ENCODE data around the gene CLTA. TPM values are rescaled to one million over a fixed set of nuclear protein-coding genes. Genes with fewer than 3 reads are reported as not detected.

The CLTA gene, protein sequence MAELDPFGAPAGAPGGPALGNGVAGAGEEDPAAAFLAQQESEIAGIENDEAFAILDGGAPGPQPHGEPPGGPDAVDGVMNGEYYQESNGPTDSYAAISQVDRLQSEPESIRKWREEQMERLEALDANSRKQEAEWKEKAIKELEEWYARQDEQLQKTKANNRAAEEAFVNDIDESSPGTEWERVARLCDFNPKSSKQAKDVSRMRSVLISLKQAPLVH
- 256 and 269 TPM in 2 replicates for total RNA-seq (2022)
- Bru-seq, nascent RNA = percentile 95 among the genes with signal in this experiment
- BruChase-seq, experiment 1, labeled RNA remaining after a 2-hour chase = percentile 91 among the genes with signal in this experiment
- BruChase-seq, experiment 2, labeled RNA remaining after a 6-hour chase = percentile 94 among the genes with signal in this experiment
- long read RNA-seq, transcript CLTA-202 (5 exons, 1,073 nt) = major isoform, 323 of 355 reads
- long read RNA-seq, partial matches to known transcripts = 3 of 355 reads
- long read RNA-seq, other reads (novel, unspliced or antisense) = 23 of 355 reads

DNA sequence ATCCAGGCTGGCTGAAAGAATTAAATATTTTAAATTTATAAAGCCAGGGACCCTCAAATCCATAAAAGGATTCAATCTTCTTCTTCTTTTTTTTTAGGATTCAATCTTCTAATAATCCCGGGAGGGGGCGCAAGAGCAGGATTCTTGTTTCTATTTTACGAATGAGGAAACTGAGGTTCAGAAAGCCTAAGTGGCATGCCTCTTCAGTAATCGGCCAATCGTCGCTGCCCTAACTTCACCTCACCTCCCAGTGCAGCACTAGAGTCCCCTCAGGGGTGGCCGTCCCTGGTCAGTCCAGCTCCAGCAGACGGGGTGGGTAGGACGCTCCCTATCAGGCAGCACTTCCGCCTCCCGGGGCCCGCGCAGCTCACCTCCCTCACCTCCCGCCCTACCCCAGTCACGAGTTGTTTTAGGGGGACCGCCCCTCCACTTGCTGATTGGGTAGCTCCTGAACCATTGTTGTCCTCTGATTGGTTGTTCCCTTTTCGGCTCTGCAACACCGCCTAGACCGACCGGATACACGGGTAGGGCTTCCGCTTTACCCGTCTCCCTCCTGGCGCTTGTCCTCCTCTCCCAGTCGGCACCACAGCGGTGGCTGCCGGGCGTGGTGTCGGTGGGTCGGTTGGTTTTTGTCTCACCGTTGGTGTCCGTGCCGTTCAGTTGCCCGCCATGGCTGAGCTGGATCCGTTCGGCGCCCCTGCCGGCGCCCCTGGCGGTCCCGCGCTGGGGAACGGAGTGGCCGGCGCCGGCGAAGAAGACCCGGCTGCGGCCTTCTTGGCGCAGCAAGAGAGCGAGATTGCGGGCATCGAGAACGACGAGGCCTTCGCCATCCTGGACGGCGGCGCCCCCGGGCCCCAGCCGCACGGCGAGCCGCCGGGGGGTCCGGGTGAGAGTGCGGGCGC lies at the start of gene CLTA:
Gene CLTA, plus strand, starts transcription at position 534 of the 902 bp plus-strand sequence. Its CDS starts 136 bp downstream, at position 670.
- Histone ChIP-seq H3K36me3 (ENCODE audit: control insufficient read depth, insufficient read depth, low read length) (no peaks in the 10 kb centered on the region; the same call in 1 of the 2 replicates), H3K4me1 (peaks cover 7% of the 10 kb centered on the region; the same call in 1 of the 2 replicates), H3K27me3 (replicated peaks; ENCODE audit: control insufficient read depth, insufficient read depth, low read length) (no peaks in the 10 kb centered on the region), H3K4me3 (ENCODE audit: low read depth, low read length) (peak within 1 kb of the TSS; percentile 82), H3K9me3 (no peaks in the 10 kb centered on the region)
- Mint-ChIP-seq H3K4me3 (ENCODE audit: unreplicated experiment) (peak within 1 kb of the TSS; percentile 95), H3K9me3 (ENCODE audit: unreplicated experiment) (no peaks in the 10 kb centered on the region), H3K27me3 (ENCODE audit: insufficient read depth, unreplicated experiment) (no peaks in the 10 kb centered on the region), H3K27ac (ENCODE audit: unreplicated experiment) (peak within 1 kb of the TSS; percentile 81), H3K4me1 (ENCODE audit: low read depth, unreplicated experiment) (peaks cover 38% of the 10 kb centered on the region), H3K36me3 (ENCODE audit: insufficient read depth, unreplicated experiment) (peaks cover 45% of the 10 kb centered on the region)
- intact Hi-C loops (cut with micrococcal nuclease; ENCODE audit: unreplicated experiment) = loop anchor here (1.0 kb wide), 1 partner anchor 130 kb away; no protein-coding TSS in a partner anchor
- POLR2A ChIA-PET = interaction anchor here (0.5 to 2.6 kb wide), 21 partner anchors 8 to 1555 kb away, joined by 3 to 19 read pairs (median 3); partner anchors contain the start of genes CCDC107, RECK and RMRP
- CTCF ChIA-PET = interaction anchor here (0.6 to 2.3 kb wide), 15 partner anchors 14 to 1119 kb away, joined by 3 to 13 read pairs (median 3); partner anchors contain the start of gene RNF38
- peak; percentile 98 to 99 for DNase-seq
- no TSS peak for BruUV-seq (replicated peaks)
- TF ChIP-seq, protein P1, sequence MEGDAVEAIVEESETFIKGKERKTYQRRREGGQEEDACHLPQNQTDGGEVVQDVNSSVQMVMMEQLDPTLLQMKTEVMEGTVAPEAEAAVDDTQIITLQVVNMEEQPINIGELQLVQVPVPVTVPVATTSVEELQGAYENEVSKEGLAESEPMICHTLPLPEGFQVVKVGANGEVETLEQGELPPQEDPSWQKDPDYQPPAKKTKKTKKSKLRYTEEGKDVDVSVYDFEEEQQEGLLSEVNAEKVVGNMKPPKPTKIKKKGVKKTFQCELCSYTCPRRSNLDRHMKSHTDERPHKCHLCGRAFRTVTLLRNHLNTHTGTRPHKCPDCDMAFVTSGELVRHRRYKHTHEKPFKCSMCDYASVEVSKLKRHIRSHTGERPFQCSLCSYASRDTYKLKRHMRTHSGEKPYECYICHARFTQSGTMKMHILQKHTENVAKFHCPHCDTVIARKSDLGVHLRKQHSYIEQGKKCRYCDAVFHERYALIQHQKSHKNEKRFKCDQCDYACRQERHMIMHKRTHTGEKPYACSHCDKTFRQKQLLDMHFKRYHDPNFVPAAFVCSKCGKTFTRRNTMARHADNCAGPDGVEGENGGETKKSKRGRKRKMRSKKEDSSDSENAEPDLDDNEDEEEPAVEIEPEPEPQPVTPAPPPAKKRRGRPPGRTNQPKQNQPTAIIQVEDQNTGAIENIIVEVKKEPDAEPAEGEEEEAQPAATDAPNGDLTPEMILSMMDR (IDR thresholded peaks at IDR 0.05; ENCODE audit: insufficient read depth in 1 of 2, low read depth in 1 of 2, low read length in 1 of 2, severe bottlenecking in 1 of 2, unreplicated experiment in 1 of 2) = peak in 1 of 2 experiments; percentile 44

DNA sequence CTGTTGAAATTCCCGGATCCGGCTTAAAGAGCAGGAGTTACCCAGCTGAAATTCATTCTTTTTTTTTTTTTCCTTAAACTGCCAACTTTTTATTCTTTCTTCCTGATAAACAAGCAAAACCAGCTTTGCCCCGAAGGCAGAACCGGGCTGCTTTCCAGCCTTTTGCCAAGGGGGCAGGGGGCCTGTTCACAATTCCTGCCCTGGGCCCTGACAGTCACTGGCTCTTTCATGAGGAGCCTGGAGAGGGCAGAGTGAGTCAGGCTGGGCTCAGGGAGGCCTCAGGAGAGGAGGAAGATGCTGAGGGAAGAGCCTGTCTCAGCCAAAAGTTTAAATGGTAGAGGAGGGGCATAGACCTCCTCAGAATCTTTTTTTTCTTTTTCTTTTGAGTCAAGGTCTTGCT lies 49.4 kb upstream of the CLTA start:
- no peaks in the 10 kb centered on the region for H3K36me3 ChIP-seq (ENCODE audit: control insufficient read depth, insufficient read depth, low read length)
- no TSS peak for BruUV-seq (replicated peaks)
- H3K27me3 ChIP-seq (replicated peaks; ENCODE audit: control insufficient read depth, insufficient read depth, low read length) = no peaks in the 10 kb centered on the region
- no peak for DNase-seq
- TF ChIP-seq, protein P1 (IDR thresholded peaks at IDR 0.05; ENCODE audit: insufficient read depth in 1 of 2, low read depth in 1 of 2, low read length in 1 of 2, severe bottlenecking in 1 of 2, unreplicated experiment in 1 of 2) = no peak
- POLR2A ChIA-PET = no interaction called here
- intact Hi-C loops (cut with micrococcal nuclease; ENCODE audit: unreplicated experiment) = loop anchor here (1.0 kb wide), 1 partner anchor 25 kb away; no protein-coding TSS in a partner anchor
- H3K9me3 ChIP-seq = peaks cover 6% of the 10 kb centered on the region; the same call in 1 of the 2 replicates
- CTCF ChIA-PET = no interaction called here
- Mint-ChIP-seq H3K4me3 (ENCODE audit: unreplicated experiment) (no peak overlapping the region), H3K27me3 (ENCODE audit: insufficient read depth, unreplicated experiment) (peaks cover 5% of the 10 kb centered on the region), H3K27ac (ENCODE audit: unreplicated experiment) (no peak overlapping the region), H3K9me3 (ENCODE audit: unreplicated experiment) (peaks cover 14% of the 10 kb centered on the region), H3K36me3 (ENCODE audit: insufficient read depth, unreplicated experiment) (peaks cover 9% of the 10 kb centered on the region), H3K4me1 (ENCODE audit: low read depth, unreplicated experiment) (no peaks in the 10 kb centered on the region)
- no peak overlapping the region for H3K4me3 ChIP-seq (ENCODE audit: low read depth, low read length)
- 0 out of 2 replicates have a peak, but pooled peaks cover 3% of the 10 kb centered on the region for H3K4me1 ChIP-seq

Data from Caco-2 (cell line).